GM12878 (cell line): Measurements from ENCODE around the gene ARL4C. TPM values are rescaled to one million over a fixed set of nuclear protein-coding genes. Genes with fewer than 3 reads are reported as not detected.

Source experiments
- ATAC-seq: fragments of 200-7000 bp; cut with Tn5 transposase; 3 replicates; pipeline ENCODE4 v1.9.1; 2020; ENCODE audit warnings: mild to moderate bottlenecking, moderate library complexity
- BruUV-seq: library from RNA; stranded (reverse); fragments of 400-500 nt; replicated peaks from 2 replicates; lab custom pipeline; 2021; lab: Mats Ljungman, UMichigan
- CTCF ChIA-PET: fragments of 300-600 bp; sonication (Branson Sonifier 250); formaldehyde crosslinking; extraction: SDS; loops from one replicate; lab custom pipeline; 2021; ENCODE audit warnings: inconsistent platforms; lab: Yijun Ruan, JAX
- POLR2A ChIA-PET: fragments of 350-600 bp; formaldehyde crosslinking; extraction: SDS; loops from one replicate; lab custom pipeline; 2021; ENCODE audit warnings: inconsistent platforms; lab: Charles Lee
- RAD21 ChIA-PET: fragments of 300-600 bp; sonication (Branson Sonifier 250); formaldehyde crosslinking; loops from one replicate; lab custom pipeline; 2023; ENCODE audit warnings: antibody characterized with exemption; ENCODE audit not compliant: unreplicated experiment; lab: Charles Lee
- SMC1A ChIA-PET: fragments of 300-600 bp; sonication (Branson Sonifier 250); formaldehyde crosslinking; loops from one replicate; lab custom pipeline; 2023; ENCODE audit not compliant: unreplicated experiment, uncharacterized antibody; lab: Charles Lee
- DNase-seq: peaks from one replicate; pipeline ENCODE4 v3.0.0-alpha.2; 2011; ENCODE audit warnings: low read depth, low spot score
- FAIRE-seq: peaks from 3 replicates; lab custom pipeline; 2011; peaks lifted over from hg19 to GRCh38; lab: Jason Lieb, UNC
- H2AFZ ChIP-seq: 2 replicates; pipeline ENCODE4 v1.6.0; 2011; ENCODE audit warnings: low read depth, low read length, control low read depth; ENCODE audit not compliant: control insufficient read depth
- H3K27ac ChIP-seq: 2 replicates; pipeline ENCODE4 v1.5.1; 2011; ENCODE audit warnings: control low read depth; ENCODE audit not compliant: control insufficient read depth, insufficient read depth
- H3K27me3 ChIP-seq, 2 experiments: replicated peaks in 1 of 2; 2 replicates each; pipeline versions ENCODE4 v1.6.0 to v1.6.1; 2011; ENCODE audit warnings: low read length in 1 of 2; ENCODE audit not compliant: control insufficient read depth in 2 of 2, insufficient read depth in 2 of 2
- H3K36me3 ChIP-seq, 2 experiments: 2 replicates each; pipeline ENCODE4 v1.5.1; 2011; ENCODE audit warnings: low read length in 1 of 2; ENCODE audit not compliant: control insufficient read depth in 2 of 2, insufficient read depth in 2 of 2
- H3K4me1 ChIP-seq: 2 replicates; pipeline ENCODE4 v1.6.1; 2011; ENCODE audit warnings: mild to moderate bottlenecking, low read length, moderate library complexity, mixed read lengths; ENCODE audit not compliant: control insufficient read depth, insufficient read depth
- H3K4me2 ChIP-seq: 2 replicates; pipeline ENCODE4 v1.6.0; 2011; ENCODE audit warnings: control low read depth; ENCODE audit not compliant: control insufficient read depth, insufficient read depth
- H3K4me3 ChIP-seq: fragments of 200-600 bp; sonication (generic); 2 replicates; pipeline ENCODE4 v1.5.1; 2016
- H3K79me2 ChIP-seq: 2 replicates; pipeline ENCODE4 v1.6.0; 2011; ENCODE audit warnings: low read length; ENCODE audit not compliant: control insufficient read depth, insufficient read depth
- H3K9ac ChIP-seq: 2 replicates; pipeline ENCODE4 v1.8.0; 2011; ENCODE audit warnings: low read length, control low read depth, mixed read lengths; ENCODE audit not compliant: control insufficient read depth, insufficient read depth
- H3K9me3 ChIP-seq: replicated peaks from 3 replicates; pipeline ENCODE4 v1.5.1; 2011; ENCODE audit warnings: mild to moderate bottlenecking, low read length; ENCODE audit not compliant: control insufficient read depth, insufficient read depth
- H4K20me1 ChIP-seq: 2 replicates; pipeline ENCODE4 v1.6.0; 2011; ENCODE audit not compliant: control insufficient read depth, insufficient read depth
- GABPA ChIP-seq: IDR thresholded peaks from 2 replicates; pipeline ENCODE4 v1.6.1; 2014; ENCODE audit warnings: antibody characterized with exemption, low read depth, mild to moderate bottlenecking, inconsistent platforms
- HCFC1 ChIP-seq: fragments of 150-350 bp; IDR thresholded peaks from 2 replicates; pipeline ENCODE4 v1.6.1; 2014; ENCODE audit warnings: low read length
- KLF5 ChIP-seq: fragments of 450-650 bp; IDR thresholded peaks from 2 replicates; pipeline ENCODE4 v1.6.1; 2014; ENCODE audit warnings: mild to moderate bottlenecking; ENCODE audit not compliant: partially characterized antibody
- NBN ChIP-seq: fragments of 450-650 bp; IDR thresholded peaks from 2 replicates; pipeline ENCODE4 v1.6.1; 2016
- NR2C1 ChIP-seq: fragments of 450-650 bp; IDR thresholded peaks from 2 replicates; pipeline ENCODE4 v1.6.1; 2017; ENCODE audit warnings: antibody characterized with exemption, mild to moderate bottlenecking, moderate library complexity
- RAD51 ChIP-seq: fragments of 450-650 bp; IDR thresholded peaks from 2 replicates; pipeline ENCODE4 v1.6.1; 2016; ENCODE audit warnings: moderate library complexity, mild to moderate bottlenecking, inconsistent platforms
- SREBF1 ChIP-seq: IDR thresholded peaks from 2 replicates; pipeline ENCODE4 v1.6.1; 2012; ENCODE audit warnings: mild to moderate bottlenecking, low read length
- TARDBP ChIP-seq: IDR thresholded peaks from 2 replicates; pipeline ENCODE4 v1.6.1; 2016; ENCODE audit warnings: borderline replicate concordance
- TCF7 ChIP-seq: IDR thresholded peaks from 2 replicates; pipeline ENCODE4 v1.6.1; 2014; ENCODE audit warnings: antibody characterized with exemption, borderline replicate concordance
- ZBTB33 ChIP-seq: fragments of 450-650 bp; IDR thresholded peaks from 2 replicates; pipeline ENCODE4 v1.6.1; 2017; ENCODE audit warnings: mild to moderate bottlenecking
- ZBTB40 ChIP-seq: fragments of 450-650 bp; IDR thresholded peaks from 2 replicates; pipeline ENCODE4 v1.6.1; 2016; ENCODE audit warnings: mild to moderate bottlenecking, moderate library complexity, borderline replicate concordance
- WGBS: methylation state at CpG from one replicate; pipeline ENCODE4 v1.1.6; 2016; ENCODE audit warnings: low lambda C conversion rate; ENCODE audit not compliant: insufficient replicate concordance, insufficient coverage; ENCODE audit errors: missing lambda C conversion rate; 5-methylcytosine and 5-hydroxymethylcytosine counted together
- in situ Hi-C: fragments of 300-500 bp; cut with MboI; formaldehyde crosslinking; loops from 9 replicates; pipeline ENCODE4 v1.14.3; 2018; ENCODE audit warnings: mixed read lengths
- intact Hi-C: fragments of 100-400 bp; cut with micrococcal nuclease; formaldehyde crosslinking; loops from one replicate; pipeline ENCODE4 v1.14.2; 2022; ENCODE audit not compliant: unreplicated experiment
- polyA plus RNA-seq, 11 experiments: library from polyadenylated mRNA; depleted of rRNA in 4 of 11; unstranded in 6 of 11; stranded (reverse) in 5 of 11; fragments of >200 nt; fragmentation: Nextera tagmentation in 4 of 11; fragmentation: Illumina TruSeq in 1 of 11; extraction: Ambion mirVana in 4 of 11; extraction: Trizol in 1 of 11; gene quantifications; 1 replicate in 1 of 11; 2 replicates in 10 of 11; pipeline versions ENCODE4 v1.2.1 to v1.2.3, GENCODE V29; 2011 to 2016; ENCODE audit warnings: inconsistent platforms in 2 of 11, missing spikeins in 2 of 11, low read depth in 1 of 11
- total RNA-seq, 4 experiments: library from RNA; depleted of rRNA in 3 of 4; stranded (reverse); fragments of >200 nt in 3 of 4; fragmentation: Illumina TruSeq in 1 of 4; extraction: Trizol in 1 of 4; gene quantifications; 2 replicates each; pipeline versions ENCODE4 v1.2.1 to v1.2.3, GENCODE V29; 2013 to 2021

The ARL4C gene
- total and polyA plus RNA-seq, 10 of the 15 experiments (the other 5 are each of a cell fraction or from before 2014, with no cell fraction given) = 0.03 to 0.72 (median 0.06) TPM; not detected in 4

GRCh38 chr2:234493796-234494195 lies 3.1 kb downstream of the ARL4C start:
- FAIRE-seq (no peak), ATAC-seq (no peak), DNase-seq (no peak)
- Histone ChIP-seq H3K4me1 (peaks cover 14% of the 10 kb centered on the region), H3K9me3 (no peaks in the 10 kb centered on the region), H4K20me1 (no peaks in the 10 kb centered on the region), H3K79me2 (no peaks in the 10 kb centered on the region; the same call in none of the 2 replicates), H2AFZ (no peak overlapping the region), H3K27ac (no peak overlapping the region; the same call in 1 of the 2 replicates), H3K27me3 (peaks cover 3 to 11% of the 10 kb centered on the region in 2 experiments), H3K4me2 (no peak overlapping the region; the same call in 1 of the 2 replicates), H3K4me3 (peak overlapping the region; percentile 18; the same call in 1 of the 2 replicates), H3K9ac (no peak overlapping the region), H3K36me3 (no peaks in the 10 kb centered on the region)
- in situ Hi-C loops = no loop called here
- intact Hi-C loops = loop anchor here (5.0 kb wide), 1 partner anchor 81 kb away; no protein-coding TSS in a partner anchor
- TF ChIP-seq KLF5 (no peak), ZBTB33 (no peak), TARDBP (no peak)
- ChIA-PET POLR2A (no interaction called here), SMC1A (no interaction called here), CTCF (no interaction called here), RAD21 (no interaction called here)
- WGBS = 23% methylated on average over 4 of the region's 4 CpGs
- BruUV-seq = no TSS peak

- no peak overlapping the region for H3K4me3 ChIP-seq
- ChIA-PET RAD21 (no interaction called here), POLR2A (no interaction called here), CTCF (no interaction called here), SMC1A (no interaction called here)
- no peaks in the 10 kb centered on the region for H4K20me1 ChIP-seq
- H3K27ac ChIP-seq = no peak overlapping the region
- FAIRE-seq = no peak
- H3K36me3 ChIP-seq = no peaks in the 10 kb centered on the region
- no TSS peak for BruUV-seq
- ATAC-seq = no peak
- no peak overlapping the region for H3K9ac ChIP-seq
- in situ Hi-C loops (no loop called here), intact Hi-C loops (loop anchor here (5.0 kb wide), 1 partner anchor 81 kb away; no protein-coding TSS in a partner anchor)
- H3K27me3 ChIP-seq = peaks cover 3 to 11% of the 10 kb centered on the region in 2 experiments
- H3K4me2 ChIP-seq = no peak overlapping the region
- H3K4me1 ChIP-seq = peaks cover 18% of the 10 kb centered on the region
- no peak for DNase-seq
- WGBS = 62% methylated on average over 10 of the region's 10 CpGs
- no peaks in the 10 kb centered on the region for H3K9me3 ChIP-seq
- H2AFZ ChIP-seq = no peak overlapping the region
- H3K79me2 ChIP-seq = no peaks in the 10 kb centered on the region; the same call in none of the 2 replicates
- TF ChIP-seq NR2C1 (no peak), GABPA (no peak), HCFC1 (no peak), SREBF1 (no peak), NBN (no peak), TCF7 (no peak), RAD51 (no peak), ZBTB40 (no peak)
Measured at GRCh38 chr2:234492717-234493485, 4.0 kb downstream of the ARL4C start.
